GM19025 (cell line): ENCODE measurements around the gene RTN3.
"Not testable (repeated sequence)": the region's sequence is repeated elsewhere in the genome, so short reads cannot be mapped to it uniquely, and the experiment has no call there.

ENCODE experiments used
- ATAC-seq: cut with Tn5 transposase; IDR thresholded peaks from one replicate; pipeline ENCODE4 v1.9.1; 2021; ENCODE audit warnings: mild to moderate bottlenecking, low read depth, moderate library complexity; ENCODE audit not compliant: unreplicated experiment

The RTN3 gene

GRCh38 chr11:63680834-63681320, 423 bp upstream of the RTN3 start:
- no peak for ATAC-seq

- ATAC-seq, result no peak
Observed at GRCh38 chr11:63682066-63683021, 1.0 kb downstream of the RTN3 start.

GRCh38 chr11:63683133-63683991, 2.1 kb downstream of the RTN3 start:
- no peak for ATAC-seq

- not testable (repeated sequence) for ATAC-seq
Observed at GRCh38 chr11:63685158-63685721, 3.9 kb downstream of the RTN3 start.

GRCh38 chr11:63686926-63687325, 5.6 kb downstream of the RTN3 start:
- ATAC-seq, result no peak

GRCh38 chr11:63687845-63688244, 6.5 kb downstream of the RTN3 start:
- ATAC-seq, result no peak

- ATAC-seq, result no peak
Observed at GRCh38 chr11:63694596-63694995, 13.3 kb downstream of the RTN3 start.

- ATAC-seq, result no peak
Observed at GRCh38 chr11:63698976-63699733, 17.9 kb downstream of the RTN3 start.

- ATAC-seq, result no peak
Observed at GRCh38 chr11:63699896-63700295, 18.6 kb downstream of the RTN3 start.

- no peak for ATAC-seq
Observed at GRCh38 chr11:63705526-63705925, 24.2 kb downstream of the RTN3 start.

GRCh38 chr11:63708764-63709163, 27.5 kb downstream of the RTN3 start:
- no peak for ATAC-seq

GRCh38 chr11:63709336-63709884, 28.1 kb downstream of the RTN3 start:
- no peak for ATAC-seq

GRCh38 chr11:63710476-63711217, 29.3 kb downstream of the RTN3 start:
- ATAC-seq, result no peak

GRCh38 chr11:63711838-63712237, 30.5 kb downstream of the RTN3 start:
- ATAC-seq, result no peak

- ATAC-seq, result no peak
Observed at GRCh38 chr11:63713766-63714165, 32.5 kb downstream of the RTN3 start.

GRCh38 chr11:63716046-63716445, 34.7 kb downstream of the RTN3 start:
- no peak for ATAC-seq

GRCh38 chr11:63719001-63719400, 37.7 kb downstream of the RTN3 start:
- ATAC-seq, result no peak

GRCh38 chr11:63719987-63720386, 38.7 kb downstream of the RTN3 start:
- no peak for ATAC-seq

- ATAC-seq, result no peak
Observed at GRCh38 chr11:63720611-63721010, 39.3 kb downstream of the RTN3 start.
